GM23338 (cell line): ENCODE results near the gene CPM. TPM values are rescaled to one million over a fixed set of nuclear protein-coding genes. Genes with fewer than 3 reads are reported as not detected.

ENCODE experiments used
- ATAC-seq: fragments of 200-7000 bp; cut with Tn5 transposase; 3 replicates; pipeline ENCODE4 v1.9.1; 2020
- DNase-seq: peaks from one replicate; pipeline ENCODE4 v3.0.0-alpha.2; 2015; ENCODE audit warnings: low spot score
- H2AFZ ChIP-seq: fragments of 200-600 bp; sonication (generic); 2 replicates; pipeline ENCODE4 v1.8.0; 2016; ENCODE audit warnings: antibody characterized with exemption, mild to moderate bottlenecking, moderate library complexity
- H3F3A ChIP-seq: fragments of 200-600 bp; sonication (generic); replicated peaks from 2 replicates; pipeline ENCODE4 v1.8.0; 2017; ENCODE audit warnings: antibody characterized with exemption, mixed run types, low read depth
- H3K27ac ChIP-seq: fragments of 200-600 bp; sonication (generic); 2 replicates; pipeline ENCODE4 v1.6.1; 2016; ENCODE audit warnings: low read depth
- H3K27me3 ChIP-seq: fragments of 200-600 bp; sonication (generic); 2 replicates; pipeline ENCODE4 v1.8.0; 2016; ENCODE audit warnings: mild to moderate bottlenecking, mixed run types, moderate library complexity; ENCODE audit not compliant: insufficient read depth
- H3K36me3 ChIP-seq: fragments of 200-600 bp; sonication (generic); 2 replicates; pipeline ENCODE4 v1.8.0; 2016; ENCODE audit warnings: mild to moderate bottlenecking; ENCODE audit not compliant: insufficient read depth
- H3K4me1 ChIP-seq: fragments of 200-600 bp; sonication (generic); 2 replicates; pipeline ENCODE4 v1.8.0; 2016; ENCODE audit warnings: mild to moderate bottlenecking, moderate library complexity; ENCODE audit not compliant: insufficient read depth
- H3K4me2 ChIP-seq: fragments of 200-600 bp; sonication (generic); 2 replicates; pipeline ENCODE4 v1.7.1; 2017; ENCODE audit warnings: mixed run types
- H3K4me3 ChIP-seq: fragments of 200-600 bp; sonication (generic); 2 replicates; pipeline ENCODE4 v1.6.1; 2016; ENCODE audit warnings: mixed run types
- H3K79me2 ChIP-seq: fragments of 200-600 bp; sonication (generic); replicated peaks from 2 replicates; pipeline ENCODE4 v1.8.0; 2017; ENCODE audit warnings: mild to moderate bottlenecking; ENCODE audit not compliant: insufficient read depth
- H3K9me2 ChIP-seq: fragments of 200-600 bp; sonication (generic); 2 replicates; pipeline ENCODE4 v1.8.0; 2017; ENCODE audit not compliant: insufficient read depth
- H4K20me1 ChIP-seq: fragments of 200-600 bp; sonication (generic); replicated peaks from 2 replicates; pipeline ENCODE4 v1.8.0; 2017; ENCODE audit warnings: mild to moderate bottlenecking; ENCODE audit not compliant: insufficient read depth
- H3K27ac Mint-ChIP-seq: 2 replicates; pipeline ENCODE4 v1.8.0; 2020; ENCODE audit warnings: inconsistent platforms, mild to moderate bottlenecking, moderate library complexity, mixed read lengths
- H3K27me3 Mint-ChIP-seq: 3 replicates; pipeline ENCODE4 v1.8.0; 2022; ENCODE audit warnings: low read depth, mild to moderate bottlenecking, moderate library complexity, mixed read lengths, inconsistent platforms; ENCODE audit not compliant: insufficient read depth, poor library complexity
- H3K36me3 Mint-ChIP-seq: 3 replicates; pipeline ENCODE4 v1.8.0; 2021; ENCODE audit warnings: low read depth, mild to moderate bottlenecking, inconsistent platforms, moderate library complexity, mixed read lengths
- H3K4me1 Mint-ChIP-seq: 3 replicates; pipeline ENCODE4 v1.8.0; 2020; ENCODE audit warnings: mild to moderate bottlenecking, inconsistent platforms, mixed read lengths
- H3K4me3 Mint-ChIP-seq: 3 replicates; pipeline ENCODE4 v1.8.0; 2021; ENCODE audit warnings: moderate library complexity, mild to moderate bottlenecking, inconsistent platforms, mixed read lengths
- H3K9me3 Mint-ChIP-seq: 3 replicates; pipeline ENCODE4 v1.8.0; 2020; ENCODE audit warnings: moderate library complexity, mild to moderate bottlenecking, inconsistent platforms, mixed read lengths
- CREB1 ChIP-seq: fragments of 250-450 bp; sonication (Bioruptor Pico); IDR thresholded peaks from 2 replicates; pipeline ENCODE4 v1.5.0; 2020; ENCODE audit warnings: low read depth, mild to moderate bottlenecking, moderate library complexity
- CTCF ChIP-seq, 2 experiments: fragments of 200-600 bp in 1 of 2; sonication (generic) in 1 of 2; conservative IDR thresholded peaks; 2 replicates each; pipeline versions ENCODE4 v1.5.1 to v1.6.1; 2016 to 2017; ENCODE audit warnings: antibody characterized with exemption in 2 of 2, low read depth in 2 of 2, mild to moderate bottlenecking in 2 of 2, moderate library complexity in 1 of 2
- ETS1 ChIP-seq: IDR thresholded peaks from 2 replicates; pipeline ENCODE4 v1.6.1; 2016; ENCODE audit warnings: antibody characterized with exemption
- EZH2 ChIP-seq: fragments of 200-600 bp; sonication (generic); IDR thresholded peaks from one replicate; pipeline ENCODE4 v1.8.0; 2017; ENCODE audit warnings: antibody characterized with exemption, mild to moderate bottlenecking, low read depth; ENCODE audit not compliant: unreplicated experiment
- EZH2phosphoT487 ChIP-seq: fragments of 200-600 bp; sonication (generic); IDR thresholded peaks from one replicate; pipeline ENCODE4 v1.8.1; 2018; ENCODE audit warnings: antibody characterized with exemption; ENCODE audit not compliant: unreplicated experiment
- JUNB ChIP-seq: IDR thresholded peaks from one replicate; pipeline ENCODE4 v1.6.1; 2016; ENCODE audit warnings: antibody characterized with exemption; ENCODE audit not compliant: unreplicated experiment
- NANOG ChIP-seq: IDR thresholded peaks from 2 replicates; pipeline ENCODE4 v1.6.1; 2016; ENCODE audit warnings: antibody characterized with exemption, borderline replicate concordance
- POLR2AphosphoS5 ChIP-seq: IDR thresholded peaks from 2 replicates; pipeline ENCODE4 v1.6.1; 2016; ENCODE audit warnings: antibody characterized with exemption, low read depth
- REST ChIP-seq: IDR thresholded peaks from one replicate; pipeline ENCODE4 v1.6.1; 2018; ENCODE audit warnings: antibody characterized with exemption; ENCODE audit not compliant: unreplicated experiment
- STAT1 ChIP-seq: IDR thresholded peaks from one replicate; pipeline ENCODE4 v1.6.1; 2016; ENCODE audit warnings: antibody characterized with exemption; ENCODE audit not compliant: unreplicated experiment
- ZNF114 ChIP-seq: fragments of 250-450 bp; sonication (Bioruptor Pico); IDR thresholded peaks from 2 replicates; pipeline ENCODE4 v1.5.0; 2020; ENCODE audit warnings: mild to moderate bottlenecking, moderate library complexity
- ZNF331 ChIP-seq: fragments of 250-450 bp; sonication (Bioruptor Pico); IDR thresholded peaks from 2 replicates; pipeline ENCODE4 v1.5.0; 2020; ENCODE audit warnings: low read depth, mild to moderate bottlenecking, moderate library complexity
- ZNF462 ChIP-seq: fragments of 250-450 bp; sonication (Bioruptor Pico); IDR thresholded peaks from 2 replicates; pipeline ENCODE4 v1.5.0; 2020; ENCODE audit warnings: mild to moderate bottlenecking, moderate library complexity
- polyA plus RNA-seq: library from polyadenylated mRNA; unstranded; fragments of >200 nt; fragmentation: Nextera tagmentation; extraction: Ambion mirVana; gene quantifications from 2 replicates; pipeline ENCODE4 v1.2.1, GENCODE V29; 2016
- total RNA-seq: library from RNA; depleted of rRNA; stranded (reverse); fragments of >200 nt; shearing (Covaris generic); gene quantifications from 2 replicates; pipeline ENCODE4 v1.2.3, GENCODE V29; 2014

CPM gene
- total and polyA plus RNA-seq, 2 experiments from 2014 or later = 0.37 to 5.8 TPM

GRCh38 chr12:68888243-68888642 is 44.7 kb downstream of the CPM start:
- H3F3A ChIP-seq = no peaks in the 10 kb centered on the region
- Mint-ChIP-seq H3K27me3 (peaks cover 6% of the 10 kb centered on the region), H3K4me1 (no peaks in the 10 kb centered on the region; the same call in 2 of the 3 replicates), H3K36me3 (no peaks in the 10 kb centered on the region), H3K27ac (no peak overlapping the region), H3K4me3 (no peak overlapping the region), H3K9me3 (no peaks in the 10 kb centered on the region)
- H3K4me3 ChIP-seq = no peak overlapping the region
- DNase-seq = no peak
- no peaks in the 10 kb centered on the region for H3K79me2 ChIP-seq
- no peak overlapping the region for H3K4me2 ChIP-seq
- H3K27ac ChIP-seq = no peak overlapping the region
- no peak overlapping the region for H2AFZ ChIP-seq
- no peaks in the 10 kb centered on the region for H4K20me1 ChIP-seq
- no peaks in the 10 kb centered on the region for H3K27me3 ChIP-seq
- TF ChIP-seq EZH2phosphoT487 (no peak), ZNF462 (CRISPR knock-in tag) (no peak), STAT1 (no peak), ETS1 (no peak), JUNB (no peak), POLR2AphosphoS5 (no peak), REST (no peak), CTCF (conservative IDR thresholded peaks at IDR 0.05; ENCODE audit: low read depth in 2 of 2) (no peak), EZH2 (no peak), ZNF114 (CRISPR knock-in tag) (no peak), NANOG (no peak), CREB1 (no peak), ZNF331 (CRISPR knock-in tag) (no peak)
- H3K4me1 ChIP-seq = no peaks in the 10 kb centered on the region
- ATAC-seq = no peak
- no peaks in the 10 kb centered on the region for H3K9me2 ChIP-seq
- no peaks in the 10 kb centered on the region for H3K36me3 ChIP-seq
